ENCODE results near the gene REEP6. TPM values are rescaled to one million over a fixed set of nuclear protein-coding genes. Genes with fewer than 3 reads are reported as not detected.

REEP6 gene
- total RNA-seq: 7.4 TPM
- long read RNA-seq, transcript REEP6-201 (5 exons, 1,794 nt): major isoform, 12 of 14 reads
- long read RNA-seq, partial matches to known transcripts: 0 of 14 reads
- long read RNA-seq, other reads (novel, unspliced or antisense): 2 of 14 reads

DNA sequence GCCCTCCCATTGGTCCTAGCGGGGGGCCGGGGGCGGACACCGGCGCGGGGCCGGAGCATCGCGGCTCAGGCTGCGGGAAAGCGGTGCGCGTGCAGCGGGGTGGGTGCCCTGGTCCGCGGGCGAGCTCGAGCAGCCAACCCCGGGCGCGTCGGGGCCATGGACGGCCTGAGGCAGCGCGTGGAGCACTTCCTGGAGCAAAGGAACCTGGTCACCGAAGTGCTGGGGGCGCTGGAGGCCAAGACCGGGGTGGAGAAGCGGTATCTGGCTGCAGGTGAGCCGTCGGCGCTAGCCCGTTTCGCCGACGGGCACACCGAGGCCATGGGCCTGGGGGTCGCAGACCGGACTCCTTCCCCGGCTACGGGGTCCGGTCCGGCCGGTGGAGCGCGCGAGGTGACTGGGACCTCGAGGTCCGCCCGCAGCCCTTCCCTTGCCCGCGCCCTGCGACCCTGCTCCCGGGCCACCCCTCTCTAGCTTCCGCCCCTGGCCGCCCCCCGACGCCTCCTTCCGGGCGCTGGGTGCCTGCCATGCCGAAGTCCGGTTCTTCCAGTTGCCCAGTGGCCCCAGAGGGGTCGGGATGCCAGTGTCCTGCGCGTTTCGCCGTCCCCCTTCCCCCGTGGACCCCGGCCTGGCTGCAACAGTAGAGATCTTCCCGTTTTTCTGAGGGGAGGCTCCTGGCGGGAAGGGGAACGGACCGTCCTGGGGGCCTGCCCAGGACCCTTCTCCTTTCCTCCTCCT, at the start of gene REEP6:
Gene REEP6, plus strand, starts transcription at position 68 of the 735 bp plus-strand sequence. Its CDS starts 89 bp downstream, at position 157.
- DNase-seq (ENCODE audit: low spot score): no peak

DNA sequence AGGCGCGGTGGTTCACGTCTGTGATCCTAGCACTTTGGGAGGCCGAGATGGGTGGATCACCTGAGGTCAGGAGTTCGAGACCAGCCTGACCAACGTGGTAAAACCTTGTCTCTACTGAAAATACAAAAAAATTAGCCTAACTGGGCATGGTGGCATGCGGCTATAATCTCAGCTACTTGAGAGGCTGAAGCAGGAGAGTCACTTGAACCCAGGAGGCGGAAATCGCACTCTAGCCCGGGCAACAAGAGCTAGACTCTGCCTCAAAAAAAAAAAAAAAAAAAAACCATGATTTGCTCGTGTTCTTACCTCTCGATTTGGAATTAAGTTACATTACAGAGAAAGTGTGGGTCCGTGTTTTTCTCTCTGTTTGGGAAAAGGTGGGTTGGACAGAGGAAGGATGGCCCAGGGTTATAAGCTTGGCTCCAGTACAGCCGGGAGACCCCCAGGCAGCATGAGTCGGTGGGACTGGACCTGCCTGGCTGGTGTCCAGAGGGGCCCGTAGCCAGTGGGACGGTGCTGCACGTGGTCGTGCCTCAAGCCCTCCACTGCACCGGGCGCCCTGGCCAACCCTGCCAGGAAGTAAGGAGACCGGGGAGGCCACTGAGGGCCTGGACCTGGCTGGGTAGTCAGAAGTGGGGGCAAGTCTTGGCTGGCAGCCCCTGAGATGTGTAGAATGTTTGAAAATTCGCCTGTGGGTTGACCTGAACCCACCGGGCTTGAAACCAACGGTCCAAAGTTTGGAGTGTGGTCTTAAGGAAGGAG, 49.1 kb upstream of the REEP6 start:
- no peak for DNase-seq (ENCODE audit: low spot score)

DNA sequence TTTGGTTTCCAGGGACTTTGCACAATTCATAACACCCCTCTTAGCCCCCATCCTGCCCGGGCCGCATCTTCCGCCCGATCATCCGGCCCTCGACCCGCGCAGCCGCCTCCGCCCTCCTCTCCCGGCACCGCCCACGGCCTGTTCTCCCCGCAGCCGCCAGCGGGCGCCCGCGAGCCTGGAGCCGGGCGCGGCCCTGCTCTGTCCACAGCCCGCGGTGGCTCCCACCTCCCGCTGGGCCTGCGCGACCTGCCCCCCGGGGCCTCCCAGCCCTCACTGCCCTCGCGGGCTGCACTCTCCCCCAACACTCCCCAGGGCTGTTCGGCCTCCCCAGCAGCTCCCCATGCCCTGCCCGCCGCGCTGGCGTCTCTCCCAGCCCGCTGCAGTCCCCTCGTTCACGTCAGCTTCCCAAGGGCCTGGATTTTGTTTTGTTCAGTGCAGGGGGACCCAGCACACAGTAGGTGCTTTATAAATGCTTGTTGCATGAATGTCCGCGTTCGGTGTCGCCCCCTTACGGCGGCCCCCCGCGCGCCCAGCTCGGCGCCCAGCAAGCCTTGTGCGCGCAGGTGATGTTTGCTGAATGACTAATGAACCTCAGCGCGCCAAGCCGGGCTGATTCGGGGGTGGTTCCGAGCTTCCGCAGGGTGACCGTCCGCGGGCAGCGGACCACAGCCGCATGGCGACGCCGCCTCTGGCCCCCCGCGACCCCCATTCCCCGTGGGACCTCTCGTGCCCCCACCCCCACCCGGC, 45.6 kb upstream of the REEP6 start:
- no peak for DNase-seq (ENCODE audit: low spot score)

DNA sequence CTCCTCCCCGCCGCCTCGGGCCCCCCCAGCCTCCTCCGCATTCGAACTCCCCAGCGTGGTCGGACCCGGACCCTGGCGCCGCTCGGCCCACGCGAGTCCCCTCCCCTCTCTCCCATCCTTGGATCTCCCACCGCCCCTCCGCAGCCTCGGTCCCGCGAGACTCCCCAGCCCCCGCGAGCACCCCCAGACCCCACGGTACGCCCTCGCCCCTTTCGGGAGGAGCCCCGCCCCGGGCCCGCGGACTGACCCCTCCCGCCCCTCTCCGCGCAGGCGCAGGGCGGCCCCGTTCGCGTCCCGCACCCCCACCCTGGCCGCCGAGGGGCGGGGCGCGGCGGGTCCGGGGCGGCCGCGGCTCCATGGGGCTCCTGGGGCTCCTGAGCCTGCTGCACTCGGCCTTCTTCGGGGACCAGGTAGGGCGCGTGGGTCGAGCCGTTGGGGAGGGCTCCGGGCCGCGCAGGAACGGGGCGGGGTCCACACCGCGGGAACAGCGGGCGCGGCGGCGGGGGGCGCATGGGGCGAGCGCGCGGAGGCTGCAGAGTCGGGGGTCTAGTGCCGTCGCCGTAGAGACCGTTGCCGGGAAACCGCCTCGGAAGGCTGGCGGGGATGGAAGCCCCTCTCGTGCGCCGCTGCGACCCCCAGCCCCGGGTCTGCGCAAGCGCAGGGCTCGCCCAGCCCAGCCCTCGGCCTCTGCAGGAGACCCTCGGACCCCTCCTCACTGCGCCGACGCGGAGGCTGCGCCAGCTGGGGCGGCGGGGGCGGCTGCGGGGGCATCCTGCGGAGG, 44.9 kb upstream of the REEP6 start:
- DNase-seq (ENCODE audit: low spot score): no peak

DNA sequence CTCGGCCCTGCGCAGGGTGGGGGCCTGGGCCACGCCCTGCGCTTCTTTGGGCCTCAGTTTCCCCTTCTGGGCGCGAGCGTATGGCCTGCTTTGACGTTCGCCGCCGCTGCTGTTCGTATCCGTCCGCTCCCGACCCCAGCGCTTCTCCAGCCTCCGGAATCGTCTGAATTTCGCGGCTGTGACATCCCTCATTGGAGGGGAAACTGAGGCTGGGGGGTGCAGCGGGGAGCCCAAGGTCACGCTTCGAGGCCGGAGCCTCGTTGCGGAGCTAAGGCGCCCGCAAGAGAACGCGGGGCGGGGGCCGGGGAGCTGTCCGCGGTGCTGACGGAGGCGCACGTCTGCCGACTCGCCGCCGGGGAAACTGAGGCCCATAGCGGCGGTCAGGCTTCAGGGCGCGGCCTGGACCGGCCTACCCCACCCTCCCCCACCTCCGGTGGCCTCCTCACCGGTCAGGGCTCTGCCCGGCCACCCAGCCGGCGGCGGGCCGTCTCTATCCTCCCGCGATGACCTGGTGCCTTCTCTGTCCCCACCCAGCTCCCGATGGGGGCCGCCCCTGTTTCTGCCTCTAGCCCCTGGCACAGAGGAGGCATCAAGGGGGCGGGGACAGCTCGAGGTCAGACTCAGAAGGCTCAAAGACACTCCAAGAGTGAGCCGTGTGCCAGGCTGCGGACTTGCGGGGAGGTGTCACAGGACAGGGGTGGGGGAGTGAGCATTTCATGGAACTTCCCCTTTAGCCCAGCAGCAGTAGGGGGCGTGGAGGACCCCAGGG, 44.1 kb upstream of the REEP6 start:
- no peak for DNase-seq (ENCODE audit: low spot score)

DNA sequence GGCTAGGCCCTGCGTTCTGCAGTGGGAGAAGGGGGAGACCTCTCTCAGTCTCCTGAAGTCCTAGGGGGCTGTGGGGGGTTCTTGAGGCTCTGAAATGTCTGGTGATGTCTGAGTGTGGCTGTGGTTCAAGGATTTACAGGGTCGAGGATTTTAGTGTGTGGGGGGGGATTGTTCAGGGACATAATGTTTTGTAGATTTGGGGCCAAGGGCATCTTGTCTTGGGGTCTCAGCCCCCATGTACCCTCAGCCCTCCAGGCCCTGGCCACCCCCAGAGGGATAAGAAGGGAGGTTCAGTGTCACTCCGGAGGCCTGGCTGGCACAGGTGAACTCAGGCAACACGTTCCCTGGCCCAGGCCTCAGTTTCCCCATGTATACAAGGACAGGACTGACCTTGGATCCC, 43.5 kb upstream of the REEP6 start:
- no peak for DNase-seq (ENCODE audit: low spot score)

DNA sequence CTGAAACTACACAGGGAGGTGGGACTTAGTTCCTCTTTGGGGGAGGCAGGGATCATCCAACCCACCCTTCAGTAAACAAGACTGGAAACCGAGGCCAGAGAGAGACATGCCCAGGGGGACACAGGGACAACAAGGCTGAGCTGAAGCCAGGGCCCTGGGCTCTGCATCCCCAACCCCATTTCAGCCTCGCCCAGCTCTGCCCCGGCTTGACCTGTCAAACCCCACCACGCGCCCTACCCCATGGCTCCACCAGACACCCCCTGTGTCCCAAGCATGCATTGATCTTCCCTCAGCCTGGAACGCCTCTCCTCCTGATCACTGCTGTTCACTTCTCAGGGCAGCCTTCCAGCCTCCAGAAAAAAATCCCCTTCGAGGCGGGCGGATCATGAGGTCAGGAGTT, 43.0 kb upstream of the REEP6 start:
- no peak for DNase-seq (ENCODE audit: low spot score)

DNA sequence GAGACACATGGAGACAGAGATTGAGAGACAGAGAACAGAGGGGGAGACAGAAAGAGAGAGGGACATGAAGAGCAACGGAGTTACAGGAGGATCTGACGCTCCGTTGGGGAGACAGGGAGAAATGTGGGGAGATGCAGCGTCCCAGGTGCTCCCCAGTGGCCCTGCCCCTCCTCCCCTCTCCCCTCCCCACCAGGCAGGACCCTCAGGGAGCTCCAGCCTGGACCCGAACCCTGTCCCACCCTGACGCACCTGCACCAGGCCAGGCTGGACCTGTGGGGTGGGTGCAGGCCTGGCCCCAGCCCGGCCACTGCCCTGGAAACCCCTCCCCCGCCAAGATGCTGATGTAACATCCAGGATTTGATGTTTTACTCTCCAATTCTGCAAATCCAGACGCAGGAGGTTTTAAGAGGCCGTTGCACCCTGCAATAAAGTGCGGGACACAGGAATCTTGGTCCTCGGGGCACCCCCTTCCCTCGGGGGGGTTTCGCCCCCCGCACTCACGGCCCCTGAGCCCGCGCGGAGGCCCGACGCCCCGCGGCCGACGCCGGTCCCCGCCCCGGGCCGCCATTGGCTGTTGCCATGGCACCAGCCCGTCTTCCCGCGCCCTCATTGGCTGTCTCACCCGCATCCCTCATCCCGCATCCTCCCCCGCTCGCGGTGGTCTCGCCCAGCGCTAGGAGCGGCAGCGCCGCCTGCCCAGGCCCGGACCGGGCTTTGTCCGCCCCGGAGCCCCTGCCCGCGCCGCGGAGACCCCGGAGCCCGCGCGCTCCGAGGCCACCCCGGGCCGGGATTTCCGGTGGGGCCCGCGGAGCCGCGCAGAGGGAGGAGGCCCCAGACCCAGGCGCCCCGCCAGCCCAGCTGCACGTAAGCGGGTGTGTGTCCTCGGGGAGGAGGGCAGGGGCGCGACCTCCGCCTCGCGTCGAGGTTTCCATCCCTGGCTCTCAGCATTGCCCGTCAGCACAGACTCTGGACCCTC, 41.2 kb upstream of the REEP6 start, which contains the start of gene APC2:
Gene APC2, plus strand, starts transcription at position 655 of the 976 bp plus-strand sequence. CDS start 2,881 bp downstream, outside the sequence.
- no peak for DNase-seq (ENCODE audit: low spot score)

DNA sequence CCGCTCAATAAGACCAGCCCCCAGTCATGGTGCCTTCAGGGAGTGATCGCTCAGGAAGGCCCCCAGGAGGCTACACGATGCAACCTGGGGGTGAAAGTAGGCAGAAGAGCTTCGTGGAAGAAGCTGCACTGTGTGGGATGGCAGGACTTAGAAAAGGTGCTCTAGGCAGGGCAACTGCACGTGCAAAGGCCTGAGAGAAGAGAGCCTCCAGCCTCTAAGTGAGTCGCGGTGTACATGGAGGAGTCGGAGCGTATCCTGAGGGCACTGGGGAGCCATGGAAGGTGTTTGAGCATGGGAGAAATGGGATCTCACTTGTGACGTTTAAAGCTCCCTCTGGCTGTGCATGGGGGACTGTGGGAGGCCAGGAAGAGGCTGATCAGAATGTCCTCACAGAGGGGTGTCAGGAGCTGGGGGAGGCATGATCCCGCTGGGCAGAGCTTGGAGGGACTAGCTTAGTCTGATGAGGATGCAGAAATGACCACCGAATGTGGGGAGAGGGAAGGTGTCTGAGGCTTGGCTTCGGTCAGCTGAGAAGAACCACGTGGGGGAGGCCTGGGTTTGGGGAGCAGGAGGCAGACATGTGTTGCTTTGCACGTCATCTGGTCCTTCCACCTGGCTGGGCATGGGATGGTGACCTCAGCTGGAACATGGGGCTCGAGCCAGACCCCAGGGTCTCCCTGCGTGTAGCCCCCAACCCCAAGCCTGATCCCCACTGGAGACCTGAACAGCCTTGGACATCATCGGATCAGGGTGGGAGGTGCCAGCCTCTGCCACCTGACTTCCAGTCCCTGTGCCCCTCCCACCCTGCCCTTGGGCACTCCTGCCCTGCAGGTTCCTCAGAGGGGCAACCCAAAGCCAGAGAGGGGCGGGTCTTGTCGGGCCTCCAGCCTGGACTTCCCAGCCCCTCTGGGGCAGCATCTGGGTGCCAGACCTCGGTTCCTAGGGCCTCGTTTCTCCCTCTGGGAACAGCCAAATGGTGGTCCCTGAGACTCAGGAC, 39.9 kb upstream of the REEP6 start:
- no peak for DNase-seq (ENCODE audit: low spot score)

DNA sequence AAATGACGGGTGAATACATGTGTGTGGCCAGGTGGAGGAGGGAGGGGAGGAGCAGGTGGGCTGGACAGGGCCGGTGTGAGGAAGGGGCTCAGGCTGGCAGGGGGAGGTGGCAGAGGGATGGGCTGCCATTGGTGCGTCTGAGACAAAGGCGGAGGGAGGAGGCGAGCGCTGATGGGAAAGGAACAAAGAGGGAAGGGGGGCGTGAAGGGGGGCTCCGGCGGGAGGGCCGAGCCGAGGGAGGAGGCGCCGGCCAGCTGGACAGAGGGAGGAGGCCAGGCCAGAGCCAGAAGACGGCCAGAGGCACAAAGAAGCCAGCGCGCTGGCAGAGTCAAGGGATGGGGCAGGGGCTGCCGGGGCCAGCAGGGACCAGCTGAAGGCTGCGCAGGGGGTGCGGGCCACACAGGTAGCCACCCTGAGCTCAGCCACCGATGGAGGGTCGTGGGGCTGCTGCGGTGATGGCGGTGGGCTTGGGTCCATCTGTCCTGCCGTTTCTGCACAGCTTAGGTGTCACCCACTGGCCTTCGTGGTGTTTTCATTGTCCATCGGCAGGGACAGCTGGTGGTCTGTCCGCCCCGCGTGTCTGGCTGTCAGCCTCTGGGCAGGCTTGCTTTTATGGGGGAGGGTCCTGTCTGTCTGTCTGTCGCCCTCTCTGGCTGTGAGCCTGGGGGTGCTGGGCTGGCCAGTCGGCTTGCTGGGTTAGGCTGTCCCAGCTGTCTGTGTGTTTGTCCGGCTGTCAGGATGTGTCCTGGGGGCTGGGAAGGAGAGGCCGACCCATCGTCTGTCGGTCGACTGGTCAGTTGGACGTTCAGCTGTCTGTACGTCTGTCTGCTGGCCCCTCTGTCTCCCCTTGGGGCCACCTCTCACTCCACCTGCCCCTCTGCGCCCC, 38.8 kb upstream of the REEP6 start:
- DNase-seq (ENCODE audit: low spot score): no peak

DNA sequence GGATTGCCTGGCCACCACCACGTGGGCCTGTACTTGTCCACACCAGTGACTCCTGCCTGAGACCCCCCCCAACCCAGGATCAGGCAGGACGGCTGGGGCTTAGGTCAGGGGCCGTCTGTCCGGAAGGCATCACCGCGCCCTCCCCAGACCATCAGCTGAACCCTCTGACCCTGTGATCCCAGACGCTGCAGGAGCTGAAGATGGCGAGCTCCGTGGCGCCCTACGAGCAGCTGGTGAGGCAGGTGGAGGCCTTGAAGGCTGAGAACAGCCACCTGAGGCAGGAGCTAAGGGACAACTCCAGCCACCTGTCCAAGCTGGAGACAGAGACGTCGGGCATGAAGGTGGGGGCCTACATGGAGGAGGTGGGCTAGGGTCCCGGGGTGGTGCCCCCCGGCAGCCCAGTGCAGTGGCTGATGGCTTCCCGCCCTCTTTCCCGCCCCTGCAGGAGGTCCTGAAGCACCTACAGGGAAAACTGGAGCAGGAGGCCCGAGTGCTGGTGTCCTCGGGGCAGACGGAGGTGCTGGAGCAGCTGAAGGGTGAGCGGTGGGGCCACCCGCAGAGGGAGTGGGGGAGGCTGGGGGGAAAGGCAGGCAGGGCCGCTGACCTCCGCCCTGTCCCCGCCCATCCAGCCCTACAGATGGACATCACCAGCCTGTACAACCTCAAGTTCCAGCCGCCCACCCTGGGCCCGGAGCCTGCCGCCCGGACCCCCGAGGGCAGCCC, 38.0 kb upstream of the REEP6 start:
- no peak for DNase-seq (ENCODE audit: low spot score)

DNA sequence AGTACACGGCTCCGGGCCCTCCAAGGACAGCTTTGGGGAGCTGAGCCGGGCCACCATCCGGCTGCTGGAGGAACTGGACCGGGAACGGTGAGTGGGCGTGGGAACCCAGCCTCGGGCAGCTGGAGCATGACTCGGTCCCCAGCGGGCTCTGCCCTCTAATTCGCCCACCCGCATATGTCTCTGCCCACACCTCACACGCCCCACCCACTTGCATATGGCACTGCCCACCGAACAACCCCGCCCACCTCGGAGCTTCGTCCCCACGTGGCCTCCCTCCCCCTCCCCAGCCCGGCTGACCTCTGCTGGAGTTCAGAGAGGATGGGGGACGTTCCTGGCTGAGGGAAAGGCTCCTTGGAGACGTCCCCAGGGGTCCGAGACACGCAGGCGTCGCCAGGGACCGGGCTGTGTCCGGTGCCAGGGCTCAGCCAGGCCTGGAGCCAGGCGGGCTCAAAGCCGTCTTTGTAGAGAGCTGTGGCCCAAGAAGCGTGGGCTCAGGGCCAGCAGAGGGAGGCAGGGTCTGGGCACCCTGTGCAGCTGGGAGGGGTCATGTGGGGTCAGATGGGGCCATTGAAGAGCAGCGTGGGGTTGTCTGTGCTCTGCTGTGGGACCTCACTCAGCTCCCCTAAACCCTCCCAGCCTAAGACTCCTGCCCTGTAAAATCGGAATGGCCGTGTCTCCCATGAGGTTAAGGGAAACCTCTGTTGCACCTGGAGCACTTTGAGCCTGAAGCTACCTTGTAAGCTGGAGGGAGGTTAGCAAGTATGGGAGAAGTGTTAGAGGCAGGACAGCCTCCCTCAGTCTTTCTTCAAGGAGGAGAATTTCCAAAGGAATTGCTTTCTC, 37.2 kb upstream of the REEP6 start:
- no peak for DNase-seq (ENCODE audit: low spot score)

DNA sequence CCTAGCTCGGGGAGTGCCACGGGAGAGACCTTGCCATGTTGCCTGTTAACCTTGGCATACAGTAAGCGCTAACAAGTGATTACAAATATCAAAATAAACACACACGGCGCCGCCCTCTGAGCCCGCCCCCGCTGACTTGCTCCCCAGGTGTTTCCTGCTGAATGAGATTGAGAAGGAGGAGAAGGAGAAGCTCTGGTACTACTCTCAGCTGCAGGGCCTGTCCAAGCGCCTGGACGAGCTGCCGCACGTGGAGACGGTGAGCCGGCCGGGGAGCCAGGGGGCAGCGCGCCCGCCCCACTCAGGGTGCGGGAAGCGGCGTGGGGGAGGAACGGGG, 36.0 kb upstream of the REEP6 start:
- no peak for DNase-seq (ENCODE audit: low spot score)

DNA sequence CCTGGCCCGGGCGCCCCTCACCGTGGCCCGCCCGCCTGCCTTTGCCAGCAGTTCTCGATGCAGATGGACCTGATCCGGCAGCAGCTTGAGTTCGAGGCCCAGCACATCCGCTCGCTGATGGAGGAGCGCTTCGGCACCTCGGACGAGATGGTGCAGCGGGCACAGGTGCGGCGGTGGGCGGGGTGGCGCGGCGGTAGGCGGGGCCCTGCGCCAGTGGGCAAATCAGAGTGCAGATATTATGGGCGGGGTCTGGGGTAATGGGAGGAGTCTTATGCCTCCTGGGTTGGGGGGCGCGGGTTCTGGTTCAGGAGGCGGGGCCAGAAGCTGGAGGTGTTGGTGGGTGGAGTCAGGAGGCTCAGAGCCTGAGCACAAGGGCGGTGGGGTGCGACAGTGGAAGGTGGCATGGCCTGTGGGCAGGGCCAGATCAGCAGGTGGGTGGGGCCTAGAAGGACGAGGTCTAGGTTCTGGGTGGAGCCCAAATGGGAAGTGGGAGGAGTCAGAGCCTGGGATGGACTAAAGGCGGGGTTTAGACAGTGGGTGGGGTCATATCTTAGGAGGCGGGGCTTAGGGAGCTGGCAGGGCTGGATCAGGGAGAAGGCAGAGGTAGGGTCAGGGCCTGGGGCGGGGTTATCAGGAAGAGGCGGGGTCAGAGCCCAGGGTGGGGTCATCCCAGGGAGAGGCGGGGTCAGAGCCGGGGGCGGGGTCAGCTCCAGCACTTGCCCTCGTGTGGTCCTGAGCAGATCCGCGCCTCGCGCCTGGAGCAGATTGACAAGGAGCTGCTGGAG, 35.5 kb upstream of the REEP6 start:
- DNase-seq (ENCODE audit: low spot score): no peak

All from mesenteric fat pad (tissue), 1 donor.